ENCODE measurements around the gene TTLL9.

DNA sequence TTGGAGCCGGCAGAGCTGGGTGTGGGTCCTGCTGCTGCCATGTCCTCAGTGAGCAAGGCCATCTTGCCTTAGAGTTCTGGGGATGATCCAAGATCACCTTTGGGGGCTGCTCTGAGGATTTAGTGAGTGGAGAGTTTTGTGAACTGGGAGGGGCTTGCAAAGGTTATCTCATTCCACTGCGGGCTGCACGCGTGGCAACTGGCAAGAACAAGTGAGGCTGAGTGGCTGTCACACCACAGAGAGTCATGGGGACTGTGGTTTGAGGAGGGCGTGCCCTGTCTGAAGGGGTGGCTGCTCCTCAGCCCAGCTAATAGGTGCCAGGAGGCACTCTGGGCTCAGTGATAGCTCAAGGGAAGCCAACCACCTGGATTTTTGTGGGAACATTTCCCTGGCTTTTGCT lies 37.6 kb downstream of the TTLL9 start:
- TF ChIP-seq, protein P1, sequence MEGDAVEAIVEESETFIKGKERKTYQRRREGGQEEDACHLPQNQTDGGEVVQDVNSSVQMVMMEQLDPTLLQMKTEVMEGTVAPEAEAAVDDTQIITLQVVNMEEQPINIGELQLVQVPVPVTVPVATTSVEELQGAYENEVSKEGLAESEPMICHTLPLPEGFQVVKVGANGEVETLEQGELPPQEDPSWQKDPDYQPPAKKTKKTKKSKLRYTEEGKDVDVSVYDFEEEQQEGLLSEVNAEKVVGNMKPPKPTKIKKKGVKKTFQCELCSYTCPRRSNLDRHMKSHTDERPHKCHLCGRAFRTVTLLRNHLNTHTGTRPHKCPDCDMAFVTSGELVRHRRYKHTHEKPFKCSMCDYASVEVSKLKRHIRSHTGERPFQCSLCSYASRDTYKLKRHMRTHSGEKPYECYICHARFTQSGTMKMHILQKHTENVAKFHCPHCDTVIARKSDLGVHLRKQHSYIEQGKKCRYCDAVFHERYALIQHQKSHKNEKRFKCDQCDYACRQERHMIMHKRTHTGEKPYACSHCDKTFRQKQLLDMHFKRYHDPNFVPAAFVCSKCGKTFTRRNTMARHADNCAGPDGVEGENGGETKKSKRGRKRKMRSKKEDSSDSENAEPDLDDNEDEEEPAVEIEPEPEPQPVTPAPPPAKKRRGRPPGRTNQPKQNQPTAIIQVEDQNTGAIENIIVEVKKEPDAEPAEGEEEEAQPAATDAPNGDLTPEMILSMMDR (CRISPR knock-in tag; IDR thresholded peaks at IDR 0.05), result no peak
- TF ChIP-seq POLR2A (IDR thresholded peaks at IDR 0.05; ENCODE audit: insufficient read depth in 1 of 2, low read depth in 2 of 2, low read length in 2 of 2) (no peak), ESRRA (CRISPR knock-in tag; IDR thresholded peaks at IDR 0.05; ENCODE audit: low read depth) (no peak), ZNF10 (CRISPR knock-in tag; IDR thresholded peaks at IDR 0.05; ENCODE audit: borderline replicate concordance, low read depth) (no peak), ZNF274 (CRISPR knock-in tag; IDR thresholded peaks at IDR 0.05) (no peak), ZNF660 (CRISPR knock-in tag; IDR thresholded peaks at IDR 0.05; ENCODE audit: borderline replicate concordance, low read depth) (no peak), ELF1 (CRISPR knock-in tag; IDR thresholded peaks at IDR 0.05) (no peak), POLR2AphosphoS5 (IDR thresholded peaks at IDR 0.05; ENCODE audit: low read depth, low read length) (no peak), ZNF530 (CRISPR knock-in tag; IDR thresholded peaks at IDR 0.05; ENCODE audit: low read depth) (no peak)
- TF ChIP-seq, protein P2, sequence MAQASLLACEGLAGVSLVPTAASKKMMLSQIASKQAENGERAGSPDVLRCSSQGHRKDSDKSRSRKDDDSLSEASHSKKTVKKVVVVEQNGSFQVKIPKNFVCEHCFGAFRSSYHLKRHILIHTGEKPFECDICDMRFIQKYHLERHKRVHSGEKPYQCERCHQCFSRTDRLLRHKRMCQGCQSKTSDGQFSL (CRISPR knock-in tag; IDR thresholded peaks at IDR 0.05), result no peak
- TF ChIP-seq, protein P3, sequence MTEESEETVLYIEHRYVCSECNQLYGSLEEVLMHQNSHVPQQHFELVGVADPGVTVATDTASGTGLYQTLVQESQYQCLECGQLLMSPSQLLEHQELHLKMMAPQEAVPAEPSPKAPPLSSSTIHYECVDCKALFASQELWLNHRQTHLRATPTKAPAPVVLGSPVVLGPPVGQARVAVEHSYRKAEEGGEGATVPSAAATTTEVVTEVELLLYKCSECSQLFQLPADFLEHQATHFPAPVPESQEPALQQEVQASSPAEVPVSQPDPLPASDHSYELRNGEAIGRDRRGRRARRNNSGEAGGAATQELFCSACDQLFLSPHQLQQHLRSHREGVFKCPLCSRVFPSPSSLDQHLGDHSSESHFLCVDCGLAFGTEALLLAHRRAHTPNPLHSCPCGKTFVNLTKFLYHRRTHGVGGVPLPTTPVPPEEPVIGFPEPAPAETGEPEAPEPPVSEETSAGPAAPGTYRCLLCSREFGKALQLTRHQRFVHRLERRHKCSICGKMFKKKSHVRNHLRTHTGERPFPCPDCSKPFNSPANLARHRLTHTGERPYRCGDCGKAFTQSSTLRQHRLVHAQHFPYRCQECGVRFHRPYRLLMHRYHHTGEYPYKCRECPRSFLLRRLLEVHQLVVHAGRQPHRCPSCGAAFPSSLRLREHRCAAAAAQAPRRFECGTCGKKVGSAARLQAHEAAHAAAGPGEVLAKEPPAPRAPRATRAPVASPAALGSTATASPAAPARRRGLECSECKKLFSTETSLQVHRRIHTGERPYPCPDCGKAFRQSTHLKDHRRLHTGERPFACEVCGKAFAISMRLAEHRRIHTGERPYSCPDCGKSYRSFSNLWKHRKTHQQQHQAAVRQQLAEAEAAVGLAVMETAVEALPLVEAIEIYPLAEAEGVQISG (CRISPR knock-in tag; IDR thresholded peaks at IDR 0.05), result no peak

All from HepG2 (cell line).